SK-N-SH treated with all-trans-retinoic acid at 6 μM for 48 hours (cell line): Measurements from ENCODE around the gene SLC35F6.

Experiments
- BACH2 ChIP-seq: fragments of 250-450 bp; sonication (Bioruptor Pico); IDR thresholded peaks from 2 replicates; pipeline ENCODE4 v1.9.0; 2021; ENCODE audit warnings: mild to moderate bottlenecking, borderline replicate concordance
- CREB5 ChIP-seq: fragments of 250-450 bp; sonication (Bioruptor Pico); IDR thresholded peaks from 2 replicates; pipeline ENCODE4 v1.5.1; 2020; ENCODE audit warnings: low read depth, mild to moderate bottlenecking, moderate library complexity
- CSDC2 ChIP-seq: fragments of 250-450 bp; sonication (Bioruptor Pico); IDR thresholded peaks from 2 replicates; pipeline ENCODE4 v1.5.0; 2020; ENCODE audit warnings: mild to moderate bottlenecking, moderate library complexity
- CSRNP3 ChIP-seq: fragments of 250-450 bp; sonication (Bioruptor Pico); IDR thresholded peaks from 2 replicates; pipeline ENCODE4 v1.5.1; 2021; ENCODE audit warnings: mild to moderate bottlenecking, moderate library complexity
- GLIS3 ChIP-seq: fragments of 250-450 bp; sonication (Bioruptor Pico); IDR thresholded peaks from 2 replicates; pipeline ENCODE4 v1.5.0; 2020; ENCODE audit warnings: mild to moderate bottlenecking, moderate library complexity
- OSR1 ChIP-seq: fragments of 250-450 bp; sonication (Bioruptor Pico); IDR thresholded peaks from 2 replicates; pipeline ENCODE4 v1.8.0; 2022; ENCODE audit warnings: moderate library complexity, mild to moderate bottlenecking, inconsistent platforms
- ZNF565 ChIP-seq: fragments of 450-650 bp; formaldehyde crosslinking; conservative IDR thresholded peaks from 2 replicates; pipeline ENCODE4 v1.5.0; 2020; ENCODE audit warnings: low read depth, mild to moderate bottlenecking, moderate library complexity

DNA sequence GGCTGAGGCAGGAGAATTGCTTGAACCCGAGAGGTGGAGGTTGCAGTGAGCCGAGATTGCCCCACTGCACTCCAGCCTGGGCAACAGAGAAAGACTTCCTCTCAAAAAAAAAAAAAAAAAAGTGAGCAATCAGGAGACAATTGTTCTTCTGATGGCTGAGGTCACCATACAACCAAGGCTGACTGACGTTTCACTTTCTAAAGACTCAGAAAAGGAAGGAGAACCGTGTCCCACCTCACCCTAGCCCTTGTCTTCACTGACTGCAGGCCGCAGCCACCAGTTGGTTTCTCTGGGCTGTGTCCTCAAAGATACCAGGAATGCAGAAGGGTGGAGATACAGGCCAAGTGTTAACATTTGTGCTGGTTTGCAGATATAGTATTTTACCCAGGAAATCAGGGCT, 7.7 kb upstream of the SLC35F6 start:
- TF ChIP-seq GLIS3 (no peak), BACH2 (no peak), CSRNP3 (CRISPR knock-in tag) (no peak), CREB5 (no peak), OSR1 (CRISPR knock-in tag) (no peak), CSDC2 (CRISPR knock-in tag) (no peak), ZNF565 (CRISPR knock-in tag) (no peak)
